GM12878 (cell line): ENCODE results near the gene FOXJ1. TPM values are rescaled to one million over a fixed set of nuclear protein-coding genes. Genes with fewer than 3 reads are reported as not detected.

Experiments
- ATAC-seq: fragments of 200-7000 bp; cut with Tn5 transposase; 3 replicates; pipeline ENCODE4 v1.9.1; 2020; ENCODE audit warnings: mild to moderate bottlenecking, moderate library complexity
- BruUV-seq: library from RNA; stranded (reverse); fragments of 400-500 nt; replicated peaks from 2 replicates; lab custom pipeline; 2021; lab: Mats Ljungman, UMichigan
- CTCF ChIA-PET: fragments of 300-600 bp; sonication (Branson Sonifier 250); formaldehyde crosslinking; extraction: SDS; loops from one replicate; lab custom pipeline; 2021; ENCODE audit warnings: inconsistent platforms; lab: Yijun Ruan, JAX
- POLR2A ChIA-PET: fragments of 350-600 bp; formaldehyde crosslinking; extraction: SDS; loops from one replicate; lab custom pipeline; 2021; ENCODE audit warnings: inconsistent platforms; lab: Charles Lee
- RAD21 ChIA-PET: fragments of 300-600 bp; sonication (Branson Sonifier 250); formaldehyde crosslinking; loops from one replicate; lab custom pipeline; 2023; ENCODE audit warnings: antibody characterized with exemption; ENCODE audit not compliant: unreplicated experiment; lab: Charles Lee
- SMC1A ChIA-PET: fragments of 300-600 bp; sonication (Branson Sonifier 250); formaldehyde crosslinking; loops from one replicate; lab custom pipeline; 2023; ENCODE audit not compliant: unreplicated experiment, uncharacterized antibody; lab: Charles Lee
- DNase-seq: peaks from one replicate; pipeline ENCODE4 v3.0.0-alpha.2; 2011; ENCODE audit warnings: low read depth, low spot score
- FAIRE-seq: peaks from 3 replicates; lab custom pipeline; 2011; peaks lifted over from hg19 to GRCh38; lab: Jason Lieb, UNC
- H2AFZ ChIP-seq: 2 replicates; pipeline ENCODE4 v1.6.0; 2011; ENCODE audit warnings: low read depth, low read length, control low read depth; ENCODE audit not compliant: control insufficient read depth
- H3K27ac ChIP-seq: 2 replicates; pipeline ENCODE4 v1.5.1; 2011; ENCODE audit warnings: control low read depth; ENCODE audit not compliant: control insufficient read depth, insufficient read depth
- H3K27me3 ChIP-seq, 2 experiments: replicated peaks in 1 of 2; 2 replicates each; pipeline versions ENCODE4 v1.6.0 to v1.6.1; 2011; ENCODE audit warnings: low read length in 1 of 2; ENCODE audit not compliant: control insufficient read depth in 2 of 2, insufficient read depth in 2 of 2
- H3K36me3 ChIP-seq, 2 experiments: 2 replicates each; pipeline ENCODE4 v1.5.1; 2011; ENCODE audit warnings: low read length in 1 of 2; ENCODE audit not compliant: control insufficient read depth in 2 of 2, insufficient read depth in 2 of 2
- H3K4me1 ChIP-seq: 2 replicates; pipeline ENCODE4 v1.6.1; 2011; ENCODE audit warnings: mild to moderate bottlenecking, low read length, moderate library complexity, mixed read lengths; ENCODE audit not compliant: control insufficient read depth, insufficient read depth
- H3K4me2 ChIP-seq: 2 replicates; pipeline ENCODE4 v1.6.0; 2011; ENCODE audit warnings: control low read depth; ENCODE audit not compliant: control insufficient read depth, insufficient read depth
- H3K4me3 ChIP-seq: fragments of 200-600 bp; sonication (generic); 2 replicates; pipeline ENCODE4 v1.5.1; 2016
- H3K79me2 ChIP-seq: 2 replicates; pipeline ENCODE4 v1.6.0; 2011; ENCODE audit warnings: low read length; ENCODE audit not compliant: control insufficient read depth, insufficient read depth
- H3K9ac ChIP-seq: 2 replicates; pipeline ENCODE4 v1.8.0; 2011; ENCODE audit warnings: low read length, control low read depth, mixed read lengths; ENCODE audit not compliant: control insufficient read depth, insufficient read depth
- H3K9me3 ChIP-seq: replicated peaks from 3 replicates; pipeline ENCODE4 v1.5.1; 2011; ENCODE audit warnings: mild to moderate bottlenecking, low read length; ENCODE audit not compliant: control insufficient read depth, insufficient read depth
- H4K20me1 ChIP-seq: 2 replicates; pipeline ENCODE4 v1.6.0; 2011; ENCODE audit not compliant: control insufficient read depth, insufficient read depth
- CHD1 ChIP-seq: IDR thresholded peaks from 2 replicates; pipeline ENCODE4 v1.6.1; 2012; ENCODE audit warnings: low read depth, low read length, improper control_type of control experiment
- ESRRA ChIP-seq: IDR thresholded peaks from 2 replicates; pipeline ENCODE4 v1.6.1; 2012; ENCODE audit warnings: mild to moderate bottlenecking, low read length, improper control_type of control experiment
- GATAD2B ChIP-seq: fragments of 450-650 bp; conservative IDR thresholded peaks from 2 replicates; pipeline ENCODE4 v1.6.1; 2017; ENCODE audit warnings: low read depth, mild to moderate bottlenecking, moderate library complexity
- IRF4 ChIP-seq: IDR thresholded peaks from 2 replicates; pipeline ENCODE4 v1.6.1; 2011; ENCODE audit warnings: low read depth, low read length
- KDM1A ChIP-seq: fragments of 200-600 bp; sonication (generic); IDR thresholded peaks from 2 replicates; pipeline ENCODE4 v1.6.1; 2016; ENCODE audit warnings: borderline replicate concordance
- MLLT1 ChIP-seq: fragments of 450-650 bp; IDR thresholded peaks from 2 replicates; pipeline ENCODE4 v1.6.1; 2016; ENCODE audit warnings: mild to moderate bottlenecking
- NKRF ChIP-seq: fragments of 450-650 bp; conservative IDR thresholded peaks from 2 replicates; pipeline ENCODE4 v1.6.1; 2017; ENCODE audit warnings: mild to moderate bottlenecking, moderate library complexity
- TAF1 ChIP-seq: IDR thresholded peaks from 2 replicates; pipeline ENCODE4 v1.6.1; 2011; ENCODE audit warnings: mild to moderate bottlenecking, low read depth, low read length, borderline replicate concordance
- TCF12 ChIP-seq: IDR thresholded peaks from 2 replicates; pipeline ENCODE4 v1.6.1; 2011; ENCODE audit warnings: low read depth, mild to moderate bottlenecking, low read length
- ZBTB11 ChIP-seq: fragments of 450-650 bp; formaldehyde crosslinking; IDR thresholded peaks from 2 replicates; pipeline ENCODE4 v1.5.0; 2022; ENCODE audit warnings: mild to moderate bottlenecking, missing genetic modification characterization
- ZBTB33 ChIP-seq: fragments of 450-650 bp; IDR thresholded peaks from 2 replicates; pipeline ENCODE4 v1.6.1; 2017; ENCODE audit warnings: mild to moderate bottlenecking
- WGBS: methylation state at CpG from one replicate; pipeline ENCODE4 v1.1.6; 2016; ENCODE audit warnings: low lambda C conversion rate; ENCODE audit not compliant: insufficient replicate concordance, insufficient coverage; ENCODE audit errors: missing lambda C conversion rate; 5-methylcytosine and 5-hydroxymethylcytosine counted together
- in situ Hi-C: fragments of 300-500 bp; cut with MboI; formaldehyde crosslinking; loops from 9 replicates; pipeline ENCODE4 v1.14.3; 2018; ENCODE audit warnings: mixed read lengths
- intact Hi-C: fragments of 100-400 bp; cut with micrococcal nuclease; formaldehyde crosslinking; loops from one replicate; pipeline ENCODE4 v1.14.2; 2022; ENCODE audit not compliant: unreplicated experiment
- polyA plus RNA-seq, 11 experiments: library from polyadenylated mRNA; depleted of rRNA in 4 of 11; unstranded in 6 of 11; stranded (reverse) in 5 of 11; fragments of >200 nt; fragmentation: Nextera tagmentation in 4 of 11; fragmentation: Illumina TruSeq in 1 of 11; extraction: Ambion mirVana in 4 of 11; extraction: Trizol in 1 of 11; gene quantifications; 1 replicate in 1 of 11; 2 replicates in 10 of 11; pipeline versions ENCODE4 v1.2.1 to v1.2.3, GENCODE V29; 2011 to 2016; ENCODE audit warnings: inconsistent platforms in 2 of 11, missing spikeins in 2 of 11, low read depth in 1 of 11
- total RNA-seq, 4 experiments: library from RNA; depleted of rRNA in 3 of 4; stranded (reverse); fragments of >200 nt in 3 of 4; fragmentation: Illumina TruSeq in 1 of 4; extraction: Trizol in 1 of 4; gene quantifications; 2 replicates each; pipeline versions ENCODE4 v1.2.1 to v1.2.3, GENCODE V29; 2013 to 2021

FOXJ1 gene
- total and polyA plus RNA-seq, 10 of the 15 experiments (the other 5 are each of a cell fraction or from before 2014, with no cell fraction given) = not detected

- peaks cover 9 to 25% of the 10 kb centered on the region in 2 experiments; a peak in 3 of 4 replicates for H3K36me3 ChIP-seq
- no peak for FAIRE-seq
- no peaks in the 10 kb centered on the region for H3K4me1 ChIP-seq
- no peak overlapping the region for H3K4me2 ChIP-seq
- H4K20me1 ChIP-seq = no peaks in the 10 kb centered on the region
- no TSS peak for BruUV-seq
- no peak overlapping the region for H3K4me3 ChIP-seq
- RAD21 ChIA-PET = no interaction called here
- DNase-seq = no peak
- intact Hi-C loops (no loop called here), in situ Hi-C loops (no loop called here)
- H3K27ac ChIP-seq = no peak overlapping the region
- no peak for ATAC-seq
- no peaks in the 10 kb centered on the region for H3K79me2 ChIP-seq
- POLR2A ChIA-PET = interaction anchor here (0.6 kb wide), 1 partner anchor 98 kb away, joined by 3 read pairs; no protein-coding TSS in a partner anchor
- SMC1A ChIA-PET = no interaction called here
- no peaks in the 10 kb centered on the region for H3K27me3 ChIP-seq
- H3K9ac ChIP-seq = no peak overlapping the region
- CTCF ChIA-PET = no interaction called here
- H3K9me3 ChIP-seq = no peaks in the 10 kb centered on the region
- WGBS = 91% methylated on average over 23 of the region's 32 CpGs
- H2AFZ ChIP-seq = no peak overlapping the region
- no peak for TF ChIP-seq NKRF
- TF ChIP-seq KDM1A = no peak
- no peak for TF ChIP-seq ESRRA
- no peak for TF ChIP-seq ZBTB33
- no peak for TF ChIP-seq MLLT1
- TF ChIP-seq IRF4 = no peak
- TF ChIP-seq ZBTB11 (CRISPR knock-in tag) = no peak
- no peak for TF ChIP-seq CHD1
- no peak for TF ChIP-seq GATAD2B
- no peak for TF ChIP-seq TCF12
- no peak for TF ChIP-seq TAF1
Observed at GRCh38 chr17:76089680-76090516, 51.1 kb downstream of the FOXJ1 start.
